HepG2 (cell line): ENCODE results near the gene IL15RA. TPM values are rescaled to one million over a fixed set of nuclear protein-coding genes. Genes with fewer than 3 reads are reported as not detected.

ENCODE experiments used
- CHD4 ChIP-seq: fragments of 200-600 bp; sonication (generic); IDR thresholded peaks from 2 replicates; pipeline ENCODE4 v1.7.0; 2017; ENCODE audit warnings: mild to moderate bottlenecking, low read length, borderline replicate concordance
- E2F2 ChIP-seq: sonication (generic); formaldehyde crosslinking; IDR thresholded peaks from 2 replicates; pipeline ENCODE4 v1.4.0; 2020; ENCODE audit warnings: missing genetic modification reagents, borderline replicate concordance
- FOXC1 ChIP-seq: sonication (generic); formaldehyde crosslinking; IDR thresholded peaks from 2 replicates; pipeline ENCODE4 v1.8.0; 2022; ENCODE audit warnings: mild to moderate bottlenecking, missing genetic modification reagents, borderline replicate concordance
- MATR3 ChIP-seq: sonication (generic); formaldehyde crosslinking; IDR thresholded peaks from 2 replicates; pipeline ENCODE4 v1.4.0; 2020; ENCODE audit warnings: missing genetic modification reagents
- PRDM15 ChIP-seq: sonication (generic); formaldehyde crosslinking; IDR thresholded peaks from 2 replicates; pipeline ENCODE4 v1.4.0; 2020; ENCODE audit warnings: missing genetic modification reagents
- RAD21 ChIP-seq: fragments of 450-650 bp; formaldehyde crosslinking; IDR thresholded peaks from 2 replicates; pipeline ENCODE4 v1.5.0; 2020; ENCODE audit warnings: mild to moderate bottlenecking
- TOE1 ChIP-seq: sonication (generic); formaldehyde crosslinking; IDR thresholded peaks from 2 replicates; pipeline ENCODE4 v1.4.0; 2020; ENCODE audit warnings: mild to moderate bottlenecking, missing genetic modification reagents
- TP53 ChIP-seq: sonication (generic); formaldehyde crosslinking; conservative IDR thresholded peaks from 2 replicates; pipeline ENCODE4 v1.4.0; 2020; ENCODE audit warnings: missing genetic modification reagents
- ZNF691 ChIP-seq: sonication (generic); formaldehyde crosslinking; IDR thresholded peaks from 2 replicates; pipeline ENCODE4 v1.4.0; 2020; ENCODE audit warnings: missing genetic modification reagents, low read depth, mild to moderate bottlenecking, borderline replicate concordance
- ZSCAN25 ChIP-seq: sonication (generic); formaldehyde crosslinking; IDR thresholded peaks from 2 replicates; pipeline ENCODE4 v1.8.0; 2022; ENCODE audit warnings: mild to moderate bottlenecking, missing genetic modification reagents
- polyA plus RNA-seq, 8 experiments: library from polyadenylated mRNA; depleted of rRNA in 3 of 8; stranded (reverse) in 7 of 8; unstranded in 1 of 8; fragments of >200 nt; fragmentation: Illumina TruSeq in 4 of 8; extraction: Trizol in 4 of 8; gene quantifications; 2 replicates each; pipeline versions ENCODE4 v1.2.1 to v1.2.3, GENCODE V29; 2011 to 2016; ENCODE audit warnings: low read depth in 4 of 8, missing spikeins in 1 of 8, mixed read lengths in 1 of 8; ENCODE audit not compliant: insufficient read depth in 1 of 8
- total RNA-seq, 5 experiments: library from RNA; depleted of rRNA; stranded (reverse); fragments of >200 nt; fragmentation: Illumina TruSeq; extraction: Trizol; gene quantifications; 2 replicates each; pipeline ENCODE4 v1.2.3, GENCODE V29; 2016; ENCODE audit warnings: low read depth in 1 of 5

Gene IL15RA
- total and polyA plus RNA-seq, 2 of the 13 experiments (the other 11 are each of a cell fraction or from before 2014, with no cell fraction given) = 0.53 to 0.77 TPM

GRCh38 chr10:5940807-5941218 lies 36.5 kb downstream of the IL15RA start (continued):
- no peak for TF ChIP-seq ZSCAN25 (CRISPR knock-in tag)
- no peak for TF ChIP-seq TP53 (CRISPR knock-in tag)
- no peak for TF ChIP-seq TOE1
- no peak for TF ChIP-seq FOXC1 (CRISPR knock-in tag)
- TF ChIP-seq RAD21 (CRISPR knock-in tag) = no peak
- TF ChIP-seq ZNF691 (CRISPR knock-in tag) = no peak
- TF ChIP-seq E2F2 = no peak
- TF ChIP-seq CHD4 = no peak
- no peak for TF ChIP-seq PRDM15 (CRISPR knock-in tag)
- TF ChIP-seq MATR3 = no peak
- TF ChIP-seq, all 625 proteins: peak for 0
